ENCODE results near the gene GRAMD2B.

The GRAMD2B gene

GRCh38 chr5:126479810-126480209, 56.6 kb downstream of the GRAMD2B start:
- no peak for DNase-seq (ENCODE audit: low read depth)
- H3K4me3 ChIP-seq (ENCODE audit: low read length), result no peak overlapping the region
- no peak for TF ChIP-seq CTCF (conservative IDR thresholded peaks at IDR 0.05; ENCODE audit: low read length)

- H3K4me3 ChIP-seq (ENCODE audit: low read length), result no peak overlapping the region
- TF ChIP-seq CTCF (conservative IDR thresholded peaks at IDR 0.05; ENCODE audit: low read length), result no peak
- no peak for DNase-seq (ENCODE audit: low read depth)
These were observed 57.6 kb downstream of the GRAMD2B start for GRCh38 chr5:126480824-126481223.

GRCh38 chr5:126481243-126481642, 58.0 kb downstream of the GRAMD2B start:
- no peak overlapping the region for H3K4me3 ChIP-seq (ENCODE audit: low read length)
- TF ChIP-seq CTCF (conservative IDR thresholded peaks at IDR 0.05; ENCODE audit: low read length), result no peak
- DNase-seq (ENCODE audit: low read depth), result peak; percentile 67

- TF ChIP-seq CTCF (conservative IDR thresholded peaks at IDR 0.05; ENCODE audit: low read length), result no peak
- no peak for DNase-seq (ENCODE audit: low read depth)
- no peak overlapping the region for H3K4me3 ChIP-seq (ENCODE audit: low read length)
These were observed 59.4 kb downstream of the GRAMD2B start for GRCh38 chr5:126482591-126482990.

DNA sequence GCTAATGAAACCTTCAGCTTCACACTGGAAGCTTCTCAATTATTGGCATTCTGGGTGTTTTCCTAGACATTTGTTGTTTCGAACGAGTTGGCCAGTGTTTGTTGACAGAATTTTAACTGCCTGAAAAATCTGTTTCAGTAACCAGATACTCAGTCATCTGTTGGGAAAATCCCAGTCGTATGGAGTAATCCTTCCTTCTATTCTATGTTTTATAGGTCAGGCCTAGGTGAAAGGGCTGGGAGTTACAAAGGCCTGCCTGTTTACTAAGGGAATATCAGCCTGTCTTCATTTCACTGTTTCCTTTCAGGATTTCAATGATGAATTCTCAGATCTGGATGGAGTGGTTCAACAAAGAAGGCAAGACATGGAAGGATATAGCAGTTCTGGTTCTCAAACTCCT, 59.9 kb downstream of the GRAMD2B start:
- no peak for TF ChIP-seq CTCF (conservative IDR thresholded peaks at IDR 0.05; ENCODE audit: low read length)
- no peak overlapping the region for H3K4me3 ChIP-seq (ENCODE audit: low read length)
- DNase-seq (ENCODE audit: low read depth), result peak; percentile 42

DNA sequence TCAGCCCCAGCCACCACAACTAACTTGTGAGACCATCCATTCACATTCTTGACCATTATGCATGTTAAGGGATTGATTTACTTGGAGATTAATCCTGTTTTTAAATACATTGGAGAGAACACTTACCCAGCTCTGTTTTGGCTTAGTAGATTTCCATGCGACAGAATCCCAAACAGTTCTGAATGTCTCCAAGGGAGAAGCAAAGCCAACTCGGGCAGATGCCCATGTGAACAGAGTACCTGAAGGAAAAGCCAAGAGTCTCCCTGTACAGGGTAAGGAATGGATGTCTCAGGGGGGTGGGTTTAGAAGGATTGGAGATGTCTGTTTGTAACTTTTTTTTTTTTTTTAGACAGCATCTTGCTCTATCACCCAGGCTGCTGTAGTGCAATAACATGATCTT, 61.0 kb downstream of the GRAMD2B start:
- no peak for TF ChIP-seq CTCF (conservative IDR thresholded peaks at IDR 0.05; ENCODE audit: low read length)
- DNase-seq (ENCODE audit: low read depth), result no peak
- H3K4me3 ChIP-seq (ENCODE audit: low read length), result no peak overlapping the region

GRCh38 chr5:126486332-126486731, 63.1 kb downstream of the GRAMD2B start:
- no peak for DNase-seq (ENCODE audit: low read depth)
- no peak for TF ChIP-seq CTCF (conservative IDR thresholded peaks at IDR 0.05; ENCODE audit: low read length)
- no peak overlapping the region for H3K4me3 ChIP-seq (ENCODE audit: low read length)
